NB4 (cell line): Measurements from ENCODE around the gene HSD17B12.

Experiments
- CTCF ChIP-seq: IDR thresholded peaks from one replicate; pipeline ENCODE4 v1.5.1; 2012; ENCODE audit warnings: low read depth, low read length
- MAX ChIP-seq: IDR thresholded peaks from 2 replicates; pipeline ENCODE4 v1.6.1; 2011; ENCODE audit warnings: low read depth, low read length
- POLR2A ChIP-seq: IDR thresholded peaks from 2 replicates; pipeline ENCODE4 v1.6.1; 2011; ENCODE audit warnings: mild to moderate bottlenecking; ENCODE audit not compliant: insufficient read length; ENCODE audit errors: extremely low read depth

- TF ChIP-seq CTCF (no peak), POLR2A (no peak), MAX (no peak)
These were observed 192.5 kb downstream of the HSD17B12 start for GRCh38 chr11:43872995-43873394.
